ENCODE data around the gene CNN2. TPM values are rescaled to one million over a fixed set of nuclear protein-coding genes. Genes with fewer than 3 reads are reported as not detected.

Gene CNN2
- polyA plus RNA-seq, 3 donors = 69.9 to 213 (median 144) TPM

- Histone ChIP-seq H3K27me3 (ENCODE audit: control insufficient read depth in 2 of 2, insufficient read depth in 2 of 2, low read length in 2 of 2) (no peaks in the 10 kb centered on the region), H3K27ac (ENCODE audit: low read depth in 1 of 2, low read length in 2 of 2) (peak overlapping the region in 1 of 2 donors; percentile 99), H3K36me3 (replicated peaks in 1 of 2; ENCODE audit: control insufficient read depth in 1 of 2, insufficient read depth in 2 of 2, low read length in 2 of 2) (peaks cover 5 to 10% of the 10 kb centered on the region in 2 donors), H3K9ac (ENCODE audit: insufficient read depth, low read length, poor library complexity, severe bottlenecking) (peak overlapping the region; percentile 91), H2AFZ (ENCODE audit: insufficient read depth, low read depth, low read length, poor library complexity, severe bottlenecking) (no peak overlapping the region), H3K4me3 (replicated peaks in 1 of 3; ENCODE audit: low read depth in 2 of 3, low read length in 3 of 3) (peak overlapping the region; percentile 45 to 96 (median 96)), H4K20me1 (ENCODE audit: insufficient read depth, low read length) (peaks cover 61% of the 10 kb centered on the region), H3K4me1 (ENCODE audit: control insufficient read depth in 1 of 2, insufficient read depth in 2 of 2, low read length in 2 of 2) (peaks cover 49 to 53% of the 10 kb centered on the region in 2 donors), H3K4me2 (replicated peaks; ENCODE audit: extremely low read depth, low read length, poor library complexity, severe bottlenecking) (peak overlapping the region; percentile 97), H3K79me2 (ENCODE audit: insufficient read depth, low read length) (peaks cover 63% of the 10 kb centered on the region), H3K9me3 (replicated peaks in 1 of 2; ENCODE audit: control insufficient read depth in 1 of 2, insufficient read depth in 1 of 2, low read length in 2 of 2) (no peaks in the 10 kb centered on the region)
- Mint-ChIP-seq H3K27me3 (ENCODE audit: low read depth in 3 of 3) (no peaks in the 10 kb centered on the region), H3K36me3 (peaks cover 2 to 20% of the 10 kb centered on the region in 2 donors), H3K4me1 (peaks cover 44% of the 10 kb centered on the region), H3K9me3 (no peaks in the 10 kb centered on the region), H3K27ac (peak overlapping the region in 6 of 7 donors; percentile 61 to 99 (median 92)), H3K4me3 (peak overlapping the region; percentile 88 to 94)
- no peak for DNase-seq
- intact Hi-C loops (cut with micrococcal nuclease) = no loop called here
- WGBS (ENCODE audit: insufficient coverage) = 79% methylated on average over 13 of the region's 18 CpGs
- no peak for TF ChIP-seq CTCF (IDR thresholded peaks at IDR 0.05)
These were observed 6.8 kb upstream of the CNN2 start for GRCh38 chr19:1019616-1019961.

DNA sequence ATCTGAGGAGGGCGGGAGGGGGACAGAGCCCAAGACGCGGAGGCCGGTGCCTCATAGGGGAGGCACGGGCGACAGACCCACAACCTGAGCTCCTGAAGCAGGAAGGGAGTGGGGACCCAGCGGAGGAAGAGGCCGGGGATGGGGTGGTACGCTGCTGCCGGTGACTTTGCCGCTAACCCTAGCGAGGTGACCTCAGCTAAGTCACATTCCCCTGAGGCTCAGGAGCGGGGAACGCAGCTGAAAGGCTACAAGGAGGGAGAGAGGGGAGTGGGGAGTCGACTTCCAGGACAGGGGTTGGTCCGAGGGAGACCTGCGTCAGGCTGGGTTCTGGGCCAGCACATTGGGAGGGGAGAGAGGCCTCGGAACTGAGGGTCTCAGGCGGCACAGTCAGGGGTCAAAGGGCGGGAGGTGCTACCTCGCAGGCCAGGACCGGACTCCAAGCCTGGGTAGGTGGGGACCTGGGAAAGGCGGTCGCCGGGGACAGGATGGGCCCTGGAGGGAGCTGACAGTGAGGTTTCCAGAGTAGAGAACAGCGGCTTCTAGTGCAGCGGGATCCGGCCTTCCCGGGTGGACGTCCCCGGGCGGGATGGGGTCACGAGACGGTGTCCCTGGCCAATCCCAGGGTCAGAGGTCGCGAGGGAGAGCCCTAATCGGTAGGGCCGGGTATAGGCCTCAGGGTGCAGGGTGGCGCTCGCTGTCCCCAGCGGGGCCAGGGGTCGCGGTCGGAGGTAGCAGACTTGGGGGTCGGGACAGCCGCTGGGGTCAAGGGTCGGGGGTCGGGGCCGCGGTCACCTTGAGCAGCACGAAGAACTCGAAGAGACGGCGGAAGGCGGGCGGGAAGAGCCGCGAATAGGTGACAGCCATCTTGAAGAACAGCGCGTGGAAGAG lies 6.2 kb upstream of the CNN2 start:
- intact Hi-C loops (cut with micrococcal nuclease) = loop anchor here in 1 of 2 donors (2.0 to 10.0 kb wide), 3 partner anchors 21 to 85 kb away; partner anchors contain the start of genes ABCA7, ARHGAP45 and GPX4
- H3K9ac ChIP-seq (ENCODE audit: insufficient read depth, low read length, poor library complexity, severe bottlenecking) = peak overlapping the region; percentile 91

More for the DNA sequence above, 6.2 kb upstream of the CNN2 start:
- Histone ChIP-seq H3K36me3 (replicated peaks in 1 of 2; ENCODE audit: control insufficient read depth in 1 of 2, insufficient read depth in 2 of 2, low read length in 2 of 2) (peaks cover 0 to 8% of the 10 kb centered on the region in 2 donors), H3K4me2 (replicated peaks; ENCODE audit: extremely low read depth, low read length, poor library complexity, severe bottlenecking) (peak overlapping the region; percentile 97), H3K27ac (ENCODE audit: low read depth in 1 of 2, low read length in 2 of 2) (peak overlapping the region; percentile 50 to 99), H3K4me3 (replicated peaks in 1 of 3; ENCODE audit: low read depth in 2 of 3, low read length in 3 of 3) (peak overlapping the region; percentile 45 to 96 (median 96)), H2AFZ (ENCODE audit: insufficient read depth, low read depth, low read length, poor library complexity, severe bottlenecking) (peak overlapping the region; percentile 51), H3K27me3 (ENCODE audit: control insufficient read depth in 2 of 2, insufficient read depth in 2 of 2, low read length in 2 of 2) (no peaks in the 10 kb centered on the region), H3K9me3 (replicated peaks in 1 of 2; ENCODE audit: control insufficient read depth in 1 of 2, insufficient read depth in 1 of 2, low read length in 2 of 2) (no peaks in the 10 kb centered on the region), H3K4me1 (ENCODE audit: control insufficient read depth in 1 of 2, insufficient read depth in 2 of 2, low read length in 2 of 2) (peaks cover 49 to 53% of the 10 kb centered on the region in 2 donors), H4K20me1 (ENCODE audit: insufficient read depth, low read length) (peaks cover 55% of the 10 kb centered on the region), H3K79me2 (ENCODE audit: insufficient read depth, low read length) (peaks cover 56% of the 10 kb centered on the region)
- H3K4me3 Mint-ChIP-seq = peak overlapping the region; percentile 88 to 94
- no peaks in the 10 kb centered on the region for H3K27me3 Mint-ChIP-seq (ENCODE audit: low read depth in 3 of 3)
- WGBS (ENCODE audit: insufficient coverage) = under 1% methylated on average over 55 of the region's 60 CpGs
- peak overlapping the region; percentile 81 to 99 (median 94) for H3K27ac Mint-ChIP-seq
- H3K36me3 Mint-ChIP-seq = peaks cover 2 to 20% of the 10 kb centered on the region in 2 donors
- no peak for DNase-seq
- H3K9me3 Mint-ChIP-seq = no peaks in the 10 kb centered on the region
- H3K4me1 Mint-ChIP-seq = peaks cover 45% of the 10 kb centered on the region
- TF ChIP-seq CTCF (IDR thresholded peaks at IDR 0.05) = no peak

All from CD14-positive monocyte (primary cell).